ENCODE measurements around the gene SCNN1G.
"Not testable (repeated sequence)": the region's sequence is repeated elsewhere in the genome, so short reads cannot be mapped to it uniquely, and the experiment has no call there.

The SCNN1G gene, protein sequence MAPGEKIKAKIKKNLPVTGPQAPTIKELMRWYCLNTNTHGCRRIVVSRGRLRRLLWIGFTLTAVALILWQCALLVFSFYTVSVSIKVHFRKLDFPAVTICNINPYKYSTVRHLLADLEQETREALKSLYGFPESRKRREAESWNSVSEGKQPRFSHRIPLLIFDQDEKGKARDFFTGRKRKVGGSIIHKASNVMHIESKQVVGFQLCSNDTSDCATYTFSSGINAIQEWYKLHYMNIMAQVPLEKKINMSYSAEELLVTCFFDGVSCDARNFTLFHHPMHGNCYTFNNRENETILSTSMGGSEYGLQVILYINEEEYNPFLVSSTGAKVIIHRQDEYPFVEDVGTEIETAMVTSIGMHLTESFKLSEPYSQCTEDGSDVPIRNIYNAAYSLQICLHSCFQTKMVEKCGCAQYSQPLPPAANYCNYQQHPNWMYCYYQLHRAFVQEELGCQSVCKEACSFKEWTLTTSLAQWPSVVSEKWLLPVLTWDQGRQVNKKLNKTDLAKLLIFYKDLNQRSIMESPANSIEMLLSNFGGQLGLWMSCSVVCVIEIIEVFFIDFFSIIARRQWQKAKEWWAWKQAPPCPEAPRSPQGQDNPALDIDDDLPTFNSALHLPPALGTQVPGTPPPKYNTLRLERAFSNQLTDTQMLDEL
- 0 to 0.25 (median 0) reads per million in 9 experiments for total RNA-seq

DNA sequence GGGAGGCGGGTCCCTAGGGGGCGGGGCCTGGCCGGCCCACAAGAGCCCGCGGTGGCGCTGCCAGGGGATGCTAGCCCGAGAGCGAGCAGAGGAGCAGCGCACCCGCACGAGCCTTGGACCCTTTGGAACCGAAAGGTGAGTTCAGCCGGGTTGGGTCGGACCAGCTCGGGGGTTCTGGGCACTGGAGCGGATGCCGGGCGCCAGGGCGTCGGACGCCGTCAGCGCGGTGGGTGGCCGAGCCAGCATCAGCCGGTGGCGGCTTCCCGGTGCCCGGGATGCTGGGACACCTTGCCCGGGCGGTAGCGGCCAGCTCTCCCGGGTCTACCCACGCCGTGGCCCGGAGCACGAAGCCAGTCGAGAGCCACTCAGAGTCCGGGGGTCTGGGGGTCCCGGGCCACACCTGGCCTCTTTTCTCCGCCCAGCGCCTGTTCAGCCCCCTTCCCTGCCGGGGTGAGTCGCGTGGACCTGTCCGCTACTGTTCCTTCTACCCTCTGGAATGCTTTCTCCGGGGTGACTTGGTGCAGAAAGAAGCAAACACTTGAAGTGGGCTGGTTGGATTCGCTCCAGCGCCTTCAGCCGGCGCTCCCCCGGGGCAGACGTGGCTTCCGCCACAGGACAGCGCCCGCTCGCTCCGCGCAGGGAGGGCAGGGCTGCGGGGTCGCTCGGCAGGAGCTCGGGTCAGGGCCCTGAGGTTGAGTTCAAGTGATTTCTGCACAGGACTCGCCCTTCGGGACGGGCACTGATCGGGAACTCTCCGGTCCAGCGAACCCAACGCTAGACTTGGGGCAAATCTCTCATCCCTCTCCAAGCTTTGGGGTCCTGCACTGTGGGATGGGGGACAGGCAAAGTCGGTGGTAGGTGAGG is at the start of gene SCNN1G:
Gene SCNN1G, plus strand, starts transcription at position 67 of the 864 bp plus-strand sequence. CDS start 3,527 bp downstream, outside the sequence.
- no peaks in the 10 kb centered on the region for H3K36me3 Mint-ChIP-seq (ENCODE audit: insufficient read depth)
- H3K27ac Mint-ChIP-seq = peak within 1 kb of the TSS in 1 of 2 donors; percentile 37
- ATAC-seq (replicated peaks) = no peak
- H3K9me3 Mint-ChIP-seq = no peaks in the 10 kb centered on the region
- peaks cover 56 to 80% of the 10 kb centered on the region in 2 donors for H3K27me3 Mint-ChIP-seq
- H3K4me3 Mint-ChIP-seq = peak within 1 kb of the TSS; percentile 62 to 81
- DNase-seq = no peak
- peaks cover 10 to 11% of the 10 kb centered on the region in 2 donors for H3K4me1 Mint-ChIP-seq (ENCODE audit: low read depth in 2 of 2)

DNA sequence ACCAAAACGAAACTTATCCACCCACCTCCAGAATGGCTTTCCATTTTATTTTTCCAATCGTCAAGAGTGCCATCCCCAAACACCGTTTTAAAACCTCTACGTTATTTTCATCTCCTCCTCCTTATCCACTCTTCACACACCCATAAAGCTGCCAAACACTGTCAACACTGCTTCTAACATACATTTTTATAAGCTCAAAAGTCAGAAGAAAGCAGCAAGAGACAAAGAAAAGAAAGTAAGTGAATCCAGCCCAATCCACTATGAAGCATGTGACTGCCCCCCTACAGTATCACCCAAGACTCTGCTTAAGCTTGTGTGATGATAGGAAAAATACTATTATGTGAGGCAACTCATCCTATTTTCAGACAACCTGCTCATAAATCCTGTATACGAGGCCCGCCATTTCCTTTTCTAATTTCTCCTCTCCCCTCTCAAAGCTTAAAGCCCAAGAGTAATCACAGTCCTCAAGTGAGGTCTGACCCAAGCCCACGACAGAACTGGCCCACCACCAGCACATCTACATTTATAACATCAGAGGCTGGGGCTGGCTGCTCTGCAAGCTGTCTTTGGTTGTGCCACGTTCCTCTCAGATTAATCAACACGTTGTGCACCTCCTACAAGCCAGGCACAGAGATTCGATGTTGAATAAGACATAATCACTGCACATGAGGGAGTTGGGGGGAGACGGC is 49.6 kb upstream of the SCNN1G start:
- DNase-seq (no peak), ATAC-seq (replicated peaks) (no peak)
- H3K27ac Mint-ChIP-seq = no peak overlapping the region
- no peaks in the 10 kb centered on the region for H3K36me3 Mint-ChIP-seq (ENCODE audit: insufficient read depth)
- H3K4me3 Mint-ChIP-seq = no peak overlapping the region
- H3K4me1 Mint-ChIP-seq (ENCODE audit: low read depth in 2 of 2) = peaks cover 2 to 25% of the 10 kb centered on the region in 2 donors
- no peaks in the 10 kb centered on the region for H3K27me3 Mint-ChIP-seq
- no peaks in the 10 kb centered on the region for H3K9me3 Mint-ChIP-seq

DNA sequence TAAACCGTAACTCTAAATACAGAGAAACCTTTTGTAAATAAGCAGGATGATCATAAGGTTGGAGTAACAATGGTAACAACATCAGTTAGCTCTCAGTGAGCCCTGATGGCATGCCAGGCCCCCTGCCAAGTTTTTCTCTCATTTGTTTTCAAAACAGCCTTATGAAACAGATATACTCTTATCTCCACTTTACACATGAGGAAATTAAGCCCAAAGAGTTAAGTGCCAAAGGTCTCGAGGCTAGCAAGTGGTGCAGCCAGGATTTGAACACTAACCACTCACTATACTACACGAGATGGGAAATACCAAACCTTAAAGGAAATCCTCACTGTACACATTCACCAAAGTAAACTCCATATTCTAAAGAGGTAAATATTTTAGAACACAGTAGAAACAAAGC is 48.3 kb upstream of the SCNN1G start:
- Mint-ChIP-seq H3K4me3 (no peak overlapping the region), H3K27me3 (no peaks in the 10 kb centered on the region), H3K9me3 (no peaks in the 10 kb centered on the region), H3K36me3 (ENCODE audit: insufficient read depth) (peaks cover 3% of the 10 kb centered on the region), H3K27ac (no peak overlapping the region), H3K4me1 (ENCODE audit: low read depth in 2 of 2) (peaks cover 2 to 25% of the 10 kb centered on the region in 2 donors)
- ATAC-seq (replicated peaks) (no peak), DNase-seq (no peak)

DNA sequence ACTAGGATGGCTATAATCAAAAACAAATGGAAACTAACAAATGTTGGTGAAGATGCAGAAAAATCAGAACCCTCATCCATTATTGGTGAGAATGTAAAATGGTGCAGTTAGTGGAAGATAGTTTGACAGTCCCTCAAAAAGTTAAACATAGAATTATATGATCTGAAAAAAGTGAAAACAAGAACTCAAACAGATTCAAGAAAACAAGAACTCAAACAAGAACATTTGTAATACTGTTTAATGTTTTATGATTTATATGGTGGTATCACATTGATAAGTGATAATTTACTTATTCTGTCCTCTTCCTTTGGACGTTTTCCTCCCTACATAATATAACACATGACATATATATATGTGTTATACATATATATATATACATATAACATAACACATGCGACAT is 45.3 kb upstream of the SCNN1G start:
- ATAC-seq (replicated peaks) (no peak), DNase-seq (no peak)
- Mint-ChIP-seq H3K27me3 (no peaks in the 10 kb centered on the region), H3K4me3 (no peak overlapping the region), H3K27ac (no peak overlapping the region), H3K36me3 (ENCODE audit: insufficient read depth) (peaks cover 3% of the 10 kb centered on the region), H3K9me3 (no peaks in the 10 kb centered on the region), H3K4me1 (ENCODE audit: low read depth in 2 of 2) (peaks cover 2 to 18% of the 10 kb centered on the region in 2 donors)

DNA sequence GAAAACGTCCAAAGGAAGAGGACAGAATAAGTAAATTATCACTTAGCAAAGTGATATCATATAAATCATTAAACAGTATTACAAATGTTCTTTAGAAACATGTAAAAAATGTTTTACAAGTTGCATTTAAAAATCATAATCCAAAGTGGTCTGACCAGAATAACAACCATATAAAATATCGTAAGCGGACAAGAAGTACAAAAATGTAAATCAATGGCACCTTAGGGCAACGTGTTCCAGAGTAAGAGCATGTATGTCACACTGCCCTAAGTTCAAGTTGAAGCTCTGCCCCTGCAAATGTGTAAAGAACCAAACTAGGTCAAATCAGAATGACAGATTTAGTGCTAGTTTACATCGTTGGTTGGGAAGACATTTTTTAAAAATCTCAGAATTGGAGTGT is 44.7 kb upstream of the SCNN1G start:
- Mint-ChIP-seq H3K27me3 (no peaks in the 10 kb centered on the region), H3K36me3 (ENCODE audit: insufficient read depth) (peaks cover 3% of the 10 kb centered on the region), H3K4me1 (ENCODE audit: low read depth in 2 of 2) (peaks cover 2 to 15% of the 10 kb centered on the region in 2 donors), H3K4me3 (no peak overlapping the region), H3K27ac (no peak overlapping the region), H3K9me3 (no peaks in the 10 kb centered on the region)
- DNase-seq (no peak), ATAC-seq (replicated peaks) (no peak)

DNA sequence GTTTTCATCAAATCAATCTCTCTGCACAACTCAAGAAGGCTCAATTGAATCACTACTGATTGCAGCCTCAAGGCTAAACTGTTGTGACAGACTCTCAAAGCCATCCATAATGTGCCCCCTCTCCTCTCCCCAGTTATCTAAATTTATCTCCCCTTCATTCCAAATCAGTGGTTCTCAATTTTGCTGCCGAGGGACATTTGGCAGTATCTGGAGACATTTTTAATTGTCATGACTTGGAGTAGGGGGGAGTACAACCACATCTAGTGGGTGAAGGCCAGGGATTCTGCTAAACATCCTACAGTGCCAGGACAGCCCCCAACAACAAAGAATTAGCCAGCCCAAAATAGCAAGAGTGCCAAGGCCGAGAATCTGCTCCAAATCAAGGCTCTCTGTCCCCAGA is 42.4 kb upstream of the SCNN1G start:
- no peak for DNase-seq
- H3K27me3 Mint-ChIP-seq = no peaks in the 10 kb centered on the region
- peaks cover 2 to 5% of the 10 kb centered on the region in 2 donors for H3K4me1 Mint-ChIP-seq (ENCODE audit: low read depth in 2 of 2)
- peaks cover 3% of the 10 kb centered on the region for H3K36me3 Mint-ChIP-seq (ENCODE audit: insufficient read depth)
- ATAC-seq (replicated peaks) = no peak
- H3K9me3 Mint-ChIP-seq = no peaks in the 10 kb centered on the region
- no peak overlapping the region for H3K4me3 Mint-ChIP-seq
- H3K27ac Mint-ChIP-seq = no peak overlapping the region

DNA sequence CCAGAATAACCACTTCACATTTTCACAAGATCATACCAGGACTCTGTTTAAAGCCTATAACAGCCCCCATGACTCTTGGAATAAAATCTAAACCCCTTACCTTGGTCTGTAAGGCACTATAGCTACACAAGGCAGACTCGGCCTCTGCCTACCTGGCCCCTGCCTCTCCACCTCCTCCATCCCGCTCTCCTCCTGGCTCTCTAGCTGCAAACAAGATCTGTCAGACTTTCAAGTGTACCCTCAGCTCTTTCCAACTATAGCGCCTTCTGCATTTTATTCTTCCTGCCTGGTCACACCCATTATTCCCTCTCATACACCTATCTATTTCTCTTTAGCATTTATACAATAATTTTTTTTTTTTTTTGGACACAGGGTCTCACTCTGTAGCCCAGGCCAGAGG is 41.5 kb upstream of the SCNN1G start:
- no peak overlapping the region for H3K27ac Mint-ChIP-seq
- peaks cover 3% of the 10 kb centered on the region for H3K36me3 Mint-ChIP-seq (ENCODE audit: insufficient read depth)
- no peaks in the 10 kb centered on the region for H3K9me3 Mint-ChIP-seq
- peaks cover 4 to 7% of the 10 kb centered on the region in 2 donors for H3K4me1 Mint-ChIP-seq (ENCODE audit: low read depth in 2 of 2)
- no peak overlapping the region for H3K4me3 Mint-ChIP-seq
- DNase-seq (no peak), ATAC-seq (replicated peaks) (no peak)
- no peaks in the 10 kb centered on the region for H3K27me3 Mint-ChIP-seq

DNA sequence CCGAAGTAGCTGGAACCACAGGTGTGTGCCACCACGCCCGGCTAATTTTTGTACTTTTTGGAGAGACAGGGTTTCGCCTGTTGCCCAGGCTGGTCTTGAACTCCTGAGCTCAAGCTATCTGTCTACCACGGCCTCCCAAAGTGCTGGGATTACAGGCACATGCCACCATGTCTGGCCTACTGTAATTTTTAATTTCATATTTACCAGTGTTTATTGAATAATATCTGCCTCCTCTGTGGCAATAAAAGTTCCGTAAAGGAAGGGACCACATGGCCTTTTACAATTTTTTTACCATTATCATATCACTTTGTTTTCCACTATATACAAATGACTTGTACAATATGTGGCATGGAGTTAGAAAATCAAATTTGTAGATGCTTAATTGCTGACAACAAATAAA is 41.0 kb upstream of the SCNN1G start:
- H3K4me1 Mint-ChIP-seq (ENCODE audit: low read depth in 2 of 2) = peaks cover 4 to 7% of the 10 kb centered on the region in 2 donors
- no peak overlapping the region for H3K27ac Mint-ChIP-seq
- no peak for ATAC-seq (replicated peaks)
- H3K27me3 Mint-ChIP-seq = no peaks in the 10 kb centered on the region
- peaks cover 3% of the 10 kb centered on the region for H3K36me3 Mint-ChIP-seq (ENCODE audit: insufficient read depth)
- no peak overlapping the region for H3K4me3 Mint-ChIP-seq
- no peak for DNase-seq
- H3K9me3 Mint-ChIP-seq = no peaks in the 10 kb centered on the region

DNA sequence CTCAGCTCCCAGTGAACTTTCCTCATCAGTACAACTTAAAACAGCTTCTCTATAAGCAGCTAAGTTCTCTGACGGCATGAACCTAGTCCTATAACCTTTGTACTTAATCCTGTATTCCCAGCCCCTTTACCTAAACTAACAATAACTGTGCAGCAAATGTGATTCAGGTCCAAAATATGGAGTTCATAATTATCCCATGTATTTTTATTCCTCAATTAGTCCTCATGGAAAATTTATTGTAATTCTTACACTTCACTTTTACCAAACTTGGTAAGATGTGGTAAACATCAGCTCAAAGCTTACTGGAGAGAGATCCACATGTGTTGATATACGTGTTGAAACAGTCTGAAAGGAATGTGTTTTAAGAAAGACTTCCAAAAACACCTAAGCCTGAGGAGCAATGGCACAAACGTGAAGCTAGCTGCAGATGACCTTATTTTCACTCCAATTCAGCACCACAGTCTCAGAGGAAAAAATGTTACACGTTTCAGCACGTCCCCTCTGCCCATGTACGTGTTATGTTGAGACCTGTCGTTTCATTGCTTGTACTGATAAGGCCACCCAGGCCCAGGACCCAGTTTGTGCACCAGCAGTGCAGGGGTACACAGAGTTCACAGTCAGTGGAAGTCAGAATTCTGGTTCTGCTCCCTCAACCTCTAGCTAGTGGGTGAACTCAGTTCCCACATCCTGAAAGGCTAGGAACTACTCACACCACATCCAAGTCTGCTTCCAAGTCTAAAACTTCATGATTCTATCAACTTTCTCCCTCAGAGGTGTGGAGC is 40.4 kb upstream of the SCNN1G start:
- ATAC-seq (replicated peaks) = no peak
- H3K4me1 Mint-ChIP-seq (ENCODE audit: low read depth in 2 of 2) = peaks cover 4 to 8% of the 10 kb centered on the region in 2 donors
- no peaks in the 10 kb centered on the region for H3K27me3 Mint-ChIP-seq
- H3K9me3 Mint-ChIP-seq = no peaks in the 10 kb centered on the region
- DNase-seq = no peak
- H3K27ac Mint-ChIP-seq = no peak overlapping the region
- no peak overlapping the region for H3K4me3 Mint-ChIP-seq
- H3K36me3 Mint-ChIP-seq (ENCODE audit: insufficient read depth) = peaks cover 3% of the 10 kb centered on the region

DNA sequence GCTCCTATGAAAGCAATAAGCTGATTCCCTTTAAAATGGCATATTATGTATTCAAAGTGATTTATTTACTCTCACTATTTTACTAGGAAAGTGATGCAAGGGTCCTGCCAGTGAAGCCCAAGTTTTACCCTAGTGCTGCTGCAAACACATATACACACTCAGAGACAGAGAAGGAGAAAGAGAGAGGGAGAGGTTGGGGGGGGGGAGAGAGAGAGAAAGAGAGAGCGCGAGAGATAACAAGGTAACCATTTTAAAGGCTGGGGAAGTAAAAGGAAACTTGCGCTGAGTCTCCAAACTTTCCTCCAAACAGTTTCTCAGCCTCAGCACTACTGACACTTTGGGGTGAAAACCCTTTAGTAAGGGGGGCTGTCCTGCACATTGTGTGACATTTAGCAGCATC is 39.2 kb upstream of the SCNN1G start:
- Mint-ChIP-seq H3K27ac (no peak overlapping the region), H3K4me3 (no peak overlapping the region), H3K27me3 (no peaks in the 10 kb centered on the region), H3K36me3 (ENCODE audit: insufficient read depth) (peaks cover 5% of the 10 kb centered on the region), H3K9me3 (no peaks in the 10 kb centered on the region), H3K4me1 (ENCODE audit: low read depth in 2 of 2) (peaks cover 10 to 17% of the 10 kb centered on the region in 2 donors)
- ATAC-seq (replicated peaks) (no peak), DNase-seq (no peak)

DNA sequence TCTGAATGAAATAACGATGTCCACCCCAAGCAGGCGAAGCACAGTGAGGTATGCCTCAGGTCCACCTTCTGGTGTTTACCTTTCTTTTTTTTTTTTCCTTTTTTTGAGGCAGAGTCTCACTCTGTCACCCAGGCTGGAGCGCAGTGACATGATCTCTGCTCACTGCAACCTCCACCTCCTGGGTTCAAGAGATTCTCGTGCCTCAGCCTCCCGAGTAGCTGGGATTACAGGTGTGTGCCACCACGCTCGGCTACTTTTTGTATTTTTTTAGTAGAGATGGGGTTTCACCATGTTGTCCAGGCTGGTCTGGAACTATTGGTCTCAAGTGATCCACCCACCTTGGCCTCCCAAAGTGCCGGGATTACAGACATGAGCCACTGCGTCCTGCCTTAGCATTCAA is 38.2 kb upstream of the SCNN1G start:
- not testable (repeated sequence) for ATAC-seq (replicated peaks); H3K36me3 Mint-ChIP-seq (ENCODE audit: insufficient read depth); H3K27ac Mint-ChIP-seq; DNase-seq; H3K9me3 Mint-ChIP-seq; H3K4me3 Mint-ChIP-seq; H3K27me3 Mint-ChIP-seq
- peaks cover 11 to 18% of the 10 kb centered on the region in 2 donors for H3K4me1 Mint-ChIP-seq (ENCODE audit: low read depth in 2 of 2)

DNA sequence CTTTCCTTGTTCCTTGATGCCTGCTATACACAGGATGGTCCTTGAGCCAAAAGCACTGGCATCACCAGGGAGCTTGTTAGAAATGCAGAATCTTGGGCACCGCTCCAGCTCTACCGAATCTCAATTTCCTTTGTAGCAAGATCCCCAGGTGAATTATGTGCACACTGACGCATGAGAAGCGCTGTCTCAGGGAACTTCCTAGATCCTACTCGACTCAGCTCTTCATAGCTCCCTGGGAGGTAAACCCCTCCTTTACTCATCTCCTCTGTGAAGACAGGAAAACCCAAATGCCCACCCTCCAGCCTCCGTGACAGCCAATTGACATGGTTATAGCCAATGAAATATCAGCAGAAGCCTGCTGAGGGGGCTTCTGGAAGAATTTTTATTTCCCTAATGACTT is 37.4 kb upstream of the SCNN1G start:
- Mint-ChIP-seq H3K27me3 (no peaks in the 10 kb centered on the region), H3K27ac (no peak overlapping the region), H3K4me3 (no peak overlapping the region), H3K9me3 (no peaks in the 10 kb centered on the region), H3K36me3 (ENCODE audit: insufficient read depth) (peaks cover 3% of the 10 kb centered on the region), H3K4me1 (ENCODE audit: low read depth in 2 of 2) (peaks cover 18 to 25% of the 10 kb centered on the region in 2 donors)
- DNase-seq = no peak
- no peak for ATAC-seq (replicated peaks)
